G401 (cell line): ENCODE measurements around the gene CTDNEP1. TPM values are rescaled to one million over a fixed set of nuclear protein-coding genes. Genes with fewer than 3 reads are reported as not detected.

Source experiments
- DNase-seq: peaks from one replicate; pipeline ENCODE4 v3.0.0-alpha.2; 2015; ENCODE audit warnings: low spot score
- in situ Hi-C: cut with HindIII; loops from 2 replicates; pipeline ENCODE4 v1.10.0; 2016; ENCODE audit warnings: low sequenced_read_pairs, mixed read lengths
- total RNA-seq: library from RNA; depleted of rRNA; stranded (reverse); fragments of >200 nt; shearing (Covaris generic); gene quantifications from 2 replicates; pipeline ENCODE4 v1.2.3, GENCODE V29; 2014; rRNA removed

Gene CTDNEP1
- total RNA-seq, 1 experiment from 2014 or later = 26.8 TPM

DNA sequence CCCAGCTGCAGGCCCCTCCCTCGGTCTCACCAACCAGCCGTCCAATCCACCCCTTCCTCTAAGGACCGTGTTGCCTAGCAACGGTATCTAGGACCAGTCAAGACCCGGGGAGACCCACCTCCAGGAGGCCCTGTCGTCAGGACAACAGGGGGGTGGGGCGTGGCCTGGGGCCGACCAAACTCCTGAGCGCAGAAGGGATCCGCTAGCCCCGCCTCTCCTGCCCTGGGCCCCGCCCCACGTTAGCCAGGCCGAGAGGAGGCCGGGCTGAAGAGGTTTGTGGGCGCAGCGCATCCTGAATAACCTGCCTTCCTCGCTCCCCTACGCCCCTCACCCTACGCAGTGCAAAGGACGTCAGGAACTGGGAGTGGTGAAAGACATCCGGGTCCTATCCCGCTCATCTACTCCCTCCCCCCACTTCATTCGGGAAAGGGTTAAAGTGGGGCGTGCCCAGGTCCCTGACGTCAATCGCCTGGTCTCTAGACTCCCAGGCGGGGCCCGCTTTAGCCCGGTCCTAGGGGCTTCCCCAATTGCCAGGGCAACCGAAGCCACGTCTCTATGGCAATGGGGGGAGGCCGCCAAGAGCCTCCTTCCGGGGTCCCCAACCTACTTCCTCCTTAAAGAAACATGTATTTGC is 46.6 kb downstream of the CTDNEP1 start:
- in situ Hi-C loops = no loop called here
- DNase-seq = peak; percentile 93

DNA sequence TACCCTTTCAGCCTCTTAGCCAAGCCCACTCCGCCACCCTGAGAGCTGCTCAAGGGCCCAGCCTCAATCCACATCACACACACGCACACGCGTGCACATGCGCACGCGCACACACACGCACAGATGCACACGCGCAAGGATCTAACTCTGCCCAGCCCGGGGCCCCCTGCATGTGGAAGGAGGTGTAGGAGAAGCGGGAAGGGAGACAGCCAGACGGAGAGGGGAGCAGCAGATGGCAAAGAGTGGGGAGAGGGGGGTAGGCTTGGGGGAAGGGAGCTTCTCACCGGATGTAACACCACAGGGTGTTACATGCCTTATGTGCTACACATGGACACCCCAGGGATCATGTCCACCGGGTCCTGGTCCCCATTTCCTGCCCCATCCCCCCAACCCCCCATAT is 47.2 kb downstream of the CTDNEP1 start:
- in situ Hi-C loops = no loop called here
- peak; percentile 73 for DNase-seq

DNA sequence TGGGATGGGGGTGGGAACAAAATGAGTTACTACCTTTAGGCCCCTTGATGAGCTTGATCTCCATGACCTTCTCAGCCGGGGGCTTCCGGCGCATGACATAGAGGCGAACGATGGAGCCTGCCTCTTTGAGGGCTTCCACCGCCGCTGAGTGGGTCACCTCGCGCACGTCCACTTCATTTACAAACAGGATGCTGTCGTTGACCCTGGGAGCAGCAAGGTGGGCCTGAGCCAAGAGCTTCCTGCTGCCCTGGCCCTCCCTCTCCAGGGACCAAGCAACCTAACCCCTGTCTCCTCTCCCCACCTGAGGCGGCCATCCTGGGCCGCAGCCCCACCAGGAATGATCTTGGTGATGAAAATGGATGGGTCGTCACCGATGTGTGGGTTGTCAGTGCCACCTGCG is 48.1 kb downstream of the CTDNEP1 start:
- in situ Hi-C loops = no loop called here
- no peak for DNase-seq

DNA sequence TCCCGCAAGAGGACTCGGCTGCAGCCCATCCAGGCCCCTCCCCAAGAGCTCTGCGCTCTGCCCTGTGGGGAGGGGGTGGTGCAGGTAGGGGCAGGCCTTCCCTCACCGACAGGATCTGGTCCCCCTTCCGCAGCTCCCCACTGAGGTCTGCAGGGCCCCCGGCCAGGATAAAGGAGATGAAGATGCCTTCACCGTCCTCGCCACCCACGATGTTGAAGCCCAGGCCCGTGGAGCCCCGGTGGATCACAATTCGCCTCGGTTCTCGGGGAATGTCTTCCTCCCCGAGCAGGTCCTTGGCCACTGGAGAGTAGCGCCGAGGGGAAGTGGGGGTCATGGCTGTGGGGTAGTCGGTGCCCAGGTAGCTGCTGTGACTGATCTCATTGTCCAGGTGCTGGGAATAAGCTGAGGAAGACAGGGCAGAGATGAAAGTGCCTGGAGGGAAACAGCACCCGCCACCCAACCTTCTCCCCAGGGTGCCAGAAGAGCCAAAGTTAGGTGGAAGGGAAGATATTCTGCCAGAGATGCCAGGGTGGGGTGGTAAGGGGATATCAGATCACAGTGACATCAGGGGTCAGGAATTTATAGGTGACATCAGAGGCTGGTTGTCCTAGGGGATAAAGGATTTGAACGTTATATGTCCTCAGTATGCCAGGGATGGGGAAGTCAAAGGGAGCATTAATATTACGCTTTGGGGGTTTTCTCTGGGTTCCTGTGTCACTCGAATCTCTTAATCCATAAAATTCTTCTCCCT is 54.7 kb downstream of the CTDNEP1 start:
- DNase-seq = no peak
- in situ Hi-C loops = no loop called here

DNA sequence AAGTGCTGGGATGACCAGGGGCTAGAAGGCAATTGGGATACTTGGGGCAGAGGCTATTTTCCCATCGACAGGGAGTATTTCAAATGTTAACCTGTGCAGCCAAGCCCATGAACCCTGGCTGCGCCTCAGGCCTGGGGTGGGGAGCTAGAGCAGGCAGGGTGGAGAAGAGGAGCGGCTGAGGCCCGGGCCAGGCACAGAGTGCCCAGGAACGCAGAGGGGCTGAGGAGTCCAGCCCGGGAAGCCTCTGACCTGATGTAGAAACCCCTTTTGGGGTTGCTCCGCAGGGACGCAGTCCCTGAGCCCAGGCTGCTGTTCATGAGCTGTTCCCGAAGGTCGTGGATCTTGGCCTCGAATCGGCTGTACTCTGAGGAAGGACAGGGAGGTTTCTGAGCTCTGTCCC is 55.6 kb downstream of the CTDNEP1 start:
- in situ Hi-C loops = no loop called here
- DNase-seq = no peak

Other genes with a start within 250 kb of the CTDNEP1 start
- gene RNASEK, start 239.1 kb downstream of the CTDNEP1 start, total RNA-seq = 189 and 195 TPM in 2 replicates
- not detected in 2 replicates for gene BCL6B, start 228.7 kb downstream of the CTDNEP1 start, total RNA-seq
- 5.3 and 9.8 TPM in 2 replicates for gene SLC16A13, start 215.7 kb downstream of the CTDNEP1 start, total RNA-seq
- gene SLC16A11, start 207.6 kb downstream of the CTDNEP1 start, total RNA-seq = not detected in 2 replicates
- gene CLEC10A, start 171.5 kb downstream of the CTDNEP1 start, total RNA-seq = not detected in 2 replicates
- not detected in 2 replicates for gene ASGR2, start 136.9 kb downstream of the CTDNEP1 start, total RNA-seq
- 3.3 and 7.1 TPM in 2 replicates for gene ASGR1, start 72.4 kb downstream of the CTDNEP1 start, total RNA-seq
- 15.5 and 18.8 TPM in 2 replicates for gene DLG4, start 31.9 kb downstream of the CTDNEP1 start, total RNA-seq
- 399 and 405 TPM in 2 replicates for gene ACADVL, start 31.8 kb downstream of the CTDNEP1 start, total RNA-seq
- gene DVL2, start 17.2 kb downstream of the CTDNEP1 start, total RNA-seq = 89.9 and 99.0 TPM in 2 replicates
- 113 and 121 TPM in 2 replicates for gene PHF23, start 12.3 kb downstream of the CTDNEP1 start, total RNA-seq
- 227 and 249 TPM in 2 replicates for gene GABARAP, start 9.3 kb downstream of the CTDNEP1 start, total RNA-seq
- 74.1 and 95.6 TPM in 2 replicates for gene ELP5, start 481 bp upstream of the CTDNEP1 start, total RNA-seq
- 0.17 and 3.5 TPM in 2 replicates for gene CLDN7, start 10.7 kb upstream of the CTDNEP1 start, total RNA-seq
- 2.3 and 2.7 TPM in 2 replicates for gene SLC2A4, start 30.0 kb upstream of the CTDNEP1 start, total RNA-seq
- gene YBX2, start 42.9 kb upstream of the CTDNEP1 start, total RNA-seq = 20.5 and 20.9 TPM in 2 replicates
- 1,140 and 1,147 TPM in 2 replicates for gene EIF5A, start 55.9 kb upstream of the CTDNEP1 start, total RNA-seq
- gene GPS2, start 63.6 kb upstream of the CTDNEP1 start, total RNA-seq = 109 and 113 TPM in 2 replicates
- gene NEURL4, start 77.6 kb upstream of the CTDNEP1 start, total RNA-seq = 21.4 and 50.0 TPM in 2 replicates
- gene ACAP1, start 84.8 kb upstream of the CTDNEP1 start, total RNA-seq = 0.61 TPM in 1 of 2 replicates, not detected in the other
- 12.0 and 14.3 TPM in 2 replicates for gene KCTD11, start 100.4 kb upstream of the CTDNEP1 start, total RNA-seq
- gene TMEM95, start 103.4 kb upstream of the CTDNEP1 start, total RNA-seq = not detected in 2 replicates
- gene TNK1, start 129.4 kb upstream of the CTDNEP1 start, total RNA-seq = not detected in 2 replicates
- 7.9 and 8.3 TPM in 2 replicates for gene PLSCR3, start 142.8 kb upstream of the CTDNEP1 start, total RNA-seq
- gene TMEM256, start 152.4 kb upstream of the CTDNEP1 start, total RNA-seq = 200 and 369 TPM in 2 replicates
- gene NLGN2, start 156.1 kb upstream of the CTDNEP1 start, total RNA-seq = 5.5 and 6.8 TPM in 2 replicates
- not detected in 2 replicates for gene SPEM1, start 168.6 kb upstream of the CTDNEP1 start, total RNA-seq
- gene SPEM2, start 173.9 kb upstream of the CTDNEP1 start, total RNA-seq = not detected in 2 replicates
- not detected in 2 replicates for gene SPEM3, start 177.1 kb upstream of the CTDNEP1 start, total RNA-seq
- gene TMEM102, start 183.7 kb upstream of the CTDNEP1 start, total RNA-seq = 4.6 and 4.9 TPM in 2 replicates
- 20.4 and 24.2 TPM in 2 replicates for gene FGF11, start 187.8 kb upstream of the CTDNEP1 start, total RNA-seq
- gene CHRNB1, start 193.3 kb upstream of the CTDNEP1 start, total RNA-seq = 7.6 and 24.0 TPM in 2 replicates
- gene ZBTB4, start 227.9 kb upstream of the CTDNEP1 start, total RNA-seq = 4.1 and 4.4 TPM in 2 replicates
- gene SLC35G6, start 229.7 kb upstream of the CTDNEP1 start, total RNA-seq = not detected in 2 replicates
- 52.7 and 52.8 TPM in 2 replicates for gene POLR2A, start 232.6 kb upstream of the CTDNEP1 start, total RNA-seq